ENCODE results near the gene KCNJ11. TPM values are rescaled to one million over a fixed set of nuclear protein-coding genes. Genes with fewer than 3 reads are reported as not detected.
A peak's percentile ranks its signal among the peaks of the same experiment; 100 is the strongest.

The KCNJ11 gene
- total RNA-seq, 1 donor from 2014 or later, result 0.64 TPM

DNA sequence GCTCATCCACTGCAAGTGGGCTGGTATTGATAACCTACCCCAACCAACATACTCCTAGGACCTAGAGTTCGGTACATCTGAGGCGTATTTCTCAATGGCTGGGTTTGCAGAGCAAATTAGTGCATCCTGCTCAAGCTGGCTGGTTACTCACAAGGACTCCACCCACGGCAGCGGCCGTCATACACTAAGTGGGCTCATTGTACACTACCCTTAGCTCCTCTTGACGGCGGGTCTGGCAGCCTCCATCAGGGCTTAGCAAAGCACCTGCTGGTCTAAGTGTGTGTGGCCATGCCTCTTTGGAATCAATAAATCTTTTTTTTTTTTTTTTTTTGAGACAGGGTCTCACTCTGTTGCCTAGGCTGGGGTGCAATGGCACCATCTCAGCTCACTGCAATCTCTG lies 20.2 kb upstream of the KCNJ11 start:
- no peak for DNase-seq (ENCODE audit: low read depth in 2 of 2)

DNA sequence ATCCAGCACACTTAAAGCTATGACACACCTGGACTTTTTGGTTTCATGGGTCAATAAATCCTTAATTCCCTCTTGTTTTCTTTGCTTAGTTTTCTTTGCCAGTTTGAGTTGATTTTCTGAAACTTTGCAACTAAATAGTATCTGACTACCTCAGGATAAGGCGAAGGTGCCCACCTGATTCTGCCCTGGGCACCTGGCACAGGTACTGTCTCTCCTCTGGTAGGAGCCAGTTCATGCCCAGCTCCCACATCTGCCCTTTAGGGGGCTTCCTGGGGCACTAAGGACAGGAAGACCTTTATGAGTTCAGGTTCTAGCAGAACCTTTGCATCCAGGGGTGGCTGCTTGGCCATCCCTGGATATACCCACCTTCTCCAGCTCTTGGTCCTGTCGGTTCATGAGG lies 19.6 kb upstream of the KCNJ11 start:
- DNase-seq (ENCODE audit: low read depth in 2 of 2), result no peak

DNA sequence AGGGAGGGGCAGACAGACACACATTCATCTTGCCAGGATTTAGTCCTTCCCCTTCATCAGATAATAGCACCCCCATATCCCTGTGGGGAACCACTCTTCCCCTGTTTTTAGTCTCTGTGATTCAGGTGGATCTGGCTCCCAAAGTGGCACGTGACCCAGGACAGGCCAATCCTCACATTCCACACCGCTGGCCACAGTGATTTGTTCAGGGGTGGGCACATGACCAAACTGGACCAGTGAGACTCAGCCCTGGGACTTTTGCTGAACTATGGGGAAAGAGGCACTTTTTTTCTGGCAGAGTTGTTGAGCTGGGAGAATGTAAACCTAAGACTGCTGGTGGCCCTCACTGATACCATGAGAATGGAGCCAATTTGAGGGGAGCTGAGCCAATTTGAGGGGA lies 19.1 kb upstream of the KCNJ11 start:
- DNase-seq (ENCODE audit: low read depth in 2 of 2), result no peak

DNA sequence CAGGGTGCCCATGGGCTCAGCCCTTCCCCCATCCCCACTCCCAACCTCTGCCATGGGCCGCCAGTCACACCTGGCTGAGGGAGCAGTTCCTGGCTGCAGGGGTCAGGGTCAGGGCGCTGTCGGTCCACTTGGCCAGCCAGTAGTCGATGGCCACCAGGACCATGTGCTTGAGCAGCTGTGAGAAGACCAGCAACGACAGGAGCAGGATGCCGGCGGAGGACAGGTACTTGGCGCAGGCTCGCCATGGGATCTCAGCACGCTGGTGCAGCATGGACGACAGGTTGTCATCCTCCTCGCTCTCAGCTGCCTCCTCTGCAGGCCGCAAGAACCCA lies 18.3 kb upstream of the KCNJ11 start:
- DNase-seq (ENCODE audit: low read depth in 2 of 2), result no peak

GRCh38 chr11:17406082-17406817 lies 17.8 kb upstream of the KCNJ11 start:
- DNase-seq (ENCODE audit: low read depth in 2 of 2), result no peak

GRCh38 chr11:17405232-17406005 lies 17.0 kb upstream of the KCNJ11 start:
- peak in 1 of 2 donors; percentile 24 for DNase-seq (ENCODE audit: low read depth in 2 of 2)

GRCh38 chr11:17403980-17404759 lies 15.7 kb upstream of the KCNJ11 start:
- DNase-seq (ENCODE audit: low read depth in 2 of 2), result no peak

- DNase-seq (ENCODE audit: low read depth in 2 of 2), result no peak
Observed at GRCh38 chr11:17402486-17402885, 14.0 kb upstream of the KCNJ11 start.

DNA sequence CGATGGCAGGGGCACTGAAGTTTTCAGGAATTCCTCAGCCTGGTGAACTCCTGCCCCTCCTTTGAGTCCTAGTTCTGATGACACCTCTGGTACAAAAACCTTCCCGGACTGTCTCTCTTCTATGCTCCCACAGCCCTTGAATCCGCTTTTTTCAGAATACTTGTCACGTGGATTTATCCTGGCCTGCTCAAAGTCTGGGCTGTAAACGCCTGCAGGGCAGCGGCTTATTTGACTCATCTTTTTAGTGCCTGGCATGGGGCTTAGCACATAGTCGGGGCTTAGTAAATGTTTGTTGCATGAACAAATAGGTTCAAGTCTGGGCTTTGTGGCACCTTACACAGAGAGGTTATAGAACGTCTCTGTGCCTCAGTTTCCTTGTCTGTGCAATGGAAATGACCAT lies 13.4 kb upstream of the KCNJ11 start:
- no peak for DNase-seq (ENCODE audit: low read depth in 2 of 2)

- no peak for DNase-seq (ENCODE audit: low read depth in 2 of 2)
Observed at GRCh38 chr11:17401316-17401715, 12.9 kb upstream of the KCNJ11 start.

DNA sequence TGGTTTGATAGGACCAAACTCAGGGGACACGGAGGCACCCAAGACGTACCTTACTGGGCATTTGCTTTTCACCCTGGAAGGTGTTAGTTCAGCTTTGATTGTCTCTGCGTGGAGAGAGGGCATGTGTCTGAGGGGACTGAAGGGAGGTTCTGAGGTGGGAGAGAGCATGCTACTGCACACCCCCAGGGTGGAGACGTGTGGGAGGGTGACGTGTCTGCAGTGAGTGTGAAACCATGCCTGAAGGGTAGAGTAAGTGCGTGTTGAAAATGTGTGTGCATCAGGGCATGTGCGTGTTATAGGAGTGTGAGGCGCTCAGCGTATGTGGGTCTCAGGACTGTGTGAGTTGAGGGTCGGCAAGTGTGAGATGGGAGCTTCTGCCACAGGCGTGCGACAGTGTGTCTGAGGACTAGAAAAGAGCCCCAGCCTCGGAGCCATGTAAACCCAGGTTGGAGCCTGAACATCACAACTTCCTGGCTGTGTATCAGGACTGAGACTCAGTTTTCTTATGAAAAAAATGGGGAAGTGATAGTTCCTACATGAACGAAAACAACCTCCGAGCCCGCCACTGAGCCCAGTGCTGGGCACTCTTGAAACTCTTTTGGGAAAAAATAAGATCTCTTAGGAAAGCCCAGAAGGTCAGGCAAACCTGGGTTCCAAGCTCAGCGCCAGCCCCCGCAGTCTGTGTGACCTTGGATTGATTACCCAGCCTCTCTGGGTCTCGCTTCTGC lies 11.8 kb upstream of the KCNJ11 start:
- DNase-seq (ENCODE audit: low read depth in 2 of 2), result no peak

DNA sequence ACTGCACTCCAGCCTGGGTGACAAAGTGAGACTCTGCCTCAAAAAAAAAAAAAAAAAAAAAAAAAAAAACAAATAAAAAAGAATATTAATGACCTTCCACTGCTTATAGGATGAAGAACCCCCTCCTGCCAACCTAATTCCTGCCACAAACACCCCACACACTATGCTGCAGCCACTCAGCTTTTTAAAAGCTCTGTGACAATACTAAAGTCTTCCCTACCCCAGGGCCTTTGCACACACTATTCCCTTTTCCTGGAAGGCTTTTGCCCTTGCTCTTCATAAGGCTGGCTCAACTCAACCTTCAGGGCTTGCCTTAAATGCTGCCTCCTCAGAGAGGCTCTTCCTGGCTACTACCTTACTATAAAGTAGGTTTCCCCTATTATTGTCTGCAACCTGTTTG lies 10.8 kb upstream of the KCNJ11 start:
- no peak for DNase-seq (ENCODE audit: low read depth in 2 of 2)

GRCh38 chr11:17397311-17398002 lies 9.0 kb upstream of the KCNJ11 start:
- DNase-seq (ENCODE audit: low read depth in 2 of 2), result no peak

GRCh38 chr11:17396598-17397310 lies 8.3 kb upstream of the KCNJ11 start:
- DNase-seq (ENCODE audit: low read depth in 2 of 2), result no peak

- no peak for DNase-seq (ENCODE audit: low read depth in 2 of 2)
Observed at GRCh38 chr11:17395978-17396377, 7.5 kb upstream of the KCNJ11 start.

DNA sequence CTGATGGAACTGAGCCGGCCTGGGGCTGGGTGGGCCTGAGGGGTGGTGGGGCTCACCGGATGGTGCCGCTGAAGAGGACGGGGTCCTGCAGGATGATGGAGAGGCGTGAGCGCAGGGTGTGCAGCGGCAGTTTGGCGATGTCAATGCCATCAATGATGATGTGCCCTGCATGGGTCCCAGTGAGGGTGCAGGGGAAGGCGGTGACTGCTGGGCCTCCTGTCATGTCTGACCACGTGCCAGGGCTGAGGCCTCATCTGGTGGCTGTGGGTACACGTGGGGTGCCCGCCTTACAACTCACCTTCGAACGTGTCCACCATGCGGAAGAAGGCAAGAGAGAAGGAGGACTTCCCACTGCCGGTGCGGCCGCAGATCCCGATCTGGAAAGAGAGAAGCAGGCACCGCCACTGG lies 7.1 kb upstream of the KCNJ11 start:
- no peak for DNase-seq (ENCODE audit: low read depth in 2 of 2)

DNA sequence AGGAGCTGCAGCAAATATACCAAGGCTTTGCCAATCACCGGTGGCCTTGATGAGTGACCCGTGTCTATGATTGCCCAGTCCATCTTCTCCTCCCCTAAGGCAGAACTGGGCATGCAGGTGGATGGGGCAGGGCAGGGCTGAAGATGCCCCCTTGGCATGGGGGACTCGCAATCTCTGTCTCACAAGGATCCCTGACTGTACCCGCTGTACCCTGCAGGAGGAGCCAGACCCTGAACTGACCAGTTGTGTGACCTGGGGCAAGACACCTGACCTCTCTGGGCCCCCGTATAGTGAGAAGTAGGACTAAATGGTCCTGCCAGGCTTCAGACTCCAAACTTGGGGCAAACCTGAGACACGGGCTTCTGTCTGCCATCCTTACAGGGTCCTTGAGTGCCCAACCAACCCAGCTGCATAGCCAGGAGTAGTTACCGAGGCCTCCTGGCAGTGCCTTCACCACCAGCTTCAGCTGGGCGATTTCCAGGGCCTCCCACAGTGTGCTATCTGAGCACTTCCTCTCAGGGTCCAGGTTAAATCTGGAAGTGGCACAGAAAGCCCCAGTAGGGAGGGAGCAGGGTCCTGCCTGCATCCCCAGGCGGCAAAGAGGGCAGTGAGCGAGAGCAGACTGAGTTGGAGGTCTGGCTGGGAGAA lies 6.4 kb upstream of the KCNJ11 start:
- DNase-seq (ENCODE audit: low read depth in 2 of 2), result no peak

- DNase-seq (ENCODE audit: low read depth in 2 of 2), result no peak
Observed at GRCh38 chr11:17393472-17393871, 5.0 kb upstream of the KCNJ11 start.

- no peak for DNase-seq (ENCODE audit: low read depth in 2 of 2)
Observed at GRCh38 chr11:17392872-17393271, 4.4 kb upstream of the KCNJ11 start.
